B cell (primary cell): ENCODE measurements around the gene ELF3.

Experiments
- EZH2 ChIP-seq: IDR thresholded peaks from 2 replicates; pipeline ENCODE4 v1.6.1; 2012; ENCODE audit warnings: borderline replicate concordance, low read depth, mild to moderate bottlenecking, moderate library complexity, low read length; ENCODE audit not compliant: insufficient read depth, poor library complexity, severe bottlenecking
- TF ChIP-seq, protein P1 (sequence below): fragments of 200-600 bp; IDR thresholded peaks from one replicate; pipeline ENCODE4 v1.8.0; 2022; ENCODE audit warnings: antibody characterized with exemption, mild to moderate bottlenecking

GRCh38 chr1:202023001-202023433, 12.6 kb downstream of the ELF3 start:
- TF ChIP-seq EZH2: no peak
- TF ChIP-seq, protein P1, sequence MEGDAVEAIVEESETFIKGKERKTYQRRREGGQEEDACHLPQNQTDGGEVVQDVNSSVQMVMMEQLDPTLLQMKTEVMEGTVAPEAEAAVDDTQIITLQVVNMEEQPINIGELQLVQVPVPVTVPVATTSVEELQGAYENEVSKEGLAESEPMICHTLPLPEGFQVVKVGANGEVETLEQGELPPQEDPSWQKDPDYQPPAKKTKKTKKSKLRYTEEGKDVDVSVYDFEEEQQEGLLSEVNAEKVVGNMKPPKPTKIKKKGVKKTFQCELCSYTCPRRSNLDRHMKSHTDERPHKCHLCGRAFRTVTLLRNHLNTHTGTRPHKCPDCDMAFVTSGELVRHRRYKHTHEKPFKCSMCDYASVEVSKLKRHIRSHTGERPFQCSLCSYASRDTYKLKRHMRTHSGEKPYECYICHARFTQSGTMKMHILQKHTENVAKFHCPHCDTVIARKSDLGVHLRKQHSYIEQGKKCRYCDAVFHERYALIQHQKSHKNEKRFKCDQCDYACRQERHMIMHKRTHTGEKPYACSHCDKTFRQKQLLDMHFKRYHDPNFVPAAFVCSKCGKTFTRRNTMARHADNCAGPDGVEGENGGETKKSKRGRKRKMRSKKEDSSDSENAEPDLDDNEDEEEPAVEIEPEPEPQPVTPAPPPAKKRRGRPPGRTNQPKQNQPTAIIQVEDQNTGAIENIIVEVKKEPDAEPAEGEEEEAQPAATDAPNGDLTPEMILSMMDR: no peak
